ENCODE measurements around the gene CELF6. TPM values are rescaled to one million over a fixed set of nuclear protein-coding genes. Genes with fewer than 3 reads are reported as not detected.

Gene CELF6
- total RNA-seq, 4 donors from 2014 or later = 0.42 to 5.4 (median 2.9) TPM

DNA sequence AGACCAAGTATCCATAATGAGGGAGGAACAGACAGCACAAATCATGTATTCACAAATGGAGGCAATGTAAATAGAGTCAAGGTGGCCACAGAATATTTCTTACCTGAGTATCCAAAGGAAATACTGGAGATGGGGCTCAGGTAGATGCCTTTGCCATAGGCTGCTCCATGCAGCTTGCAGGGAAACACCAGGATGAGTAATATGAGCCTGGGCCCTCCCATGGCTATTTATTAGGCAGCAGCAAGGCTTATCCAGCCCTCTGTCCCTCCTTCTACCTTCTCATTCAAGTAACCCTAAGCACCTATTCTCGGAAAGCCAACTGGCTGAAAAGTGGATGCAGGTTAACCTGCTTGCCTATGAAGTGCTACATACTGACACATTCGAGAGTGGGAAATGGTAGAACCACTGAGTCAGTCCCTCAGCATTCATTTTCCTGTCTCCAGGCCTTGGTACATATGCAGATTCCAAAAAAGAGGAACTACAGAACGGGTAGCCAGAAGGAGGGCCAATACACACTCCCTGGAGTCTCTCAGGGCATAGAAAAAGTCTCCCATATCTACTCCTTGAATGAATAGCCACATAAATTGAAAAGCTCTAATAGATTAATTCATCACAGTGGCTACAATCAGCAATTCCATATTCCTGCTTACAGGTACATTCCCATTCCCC is 70.7 kb downstream of the CELF6 start:
- 75% methylated on average over 3 of the region's 3 CpGs; no CpG with 5 or more reads in 1 of the 2 donors for WGBS, 2 donors (ENCODE audit: low coverage in 1 of 2)
- peaks cover 2 to 100% of the 10 kb centered on the region in 2 donors for H3K36me3 ChIP-seq
- no peaks in the 10 kb centered on the region for H3K9me3 ChIP-seq
- no peaks in the 10 kb centered on the region for H3K27me3 ChIP-seq
- TF ChIP-seq POLR2A (IDR thresholded peaks at IDR 0.05) = no peak
- TF ChIP-seq, protein P1, sequence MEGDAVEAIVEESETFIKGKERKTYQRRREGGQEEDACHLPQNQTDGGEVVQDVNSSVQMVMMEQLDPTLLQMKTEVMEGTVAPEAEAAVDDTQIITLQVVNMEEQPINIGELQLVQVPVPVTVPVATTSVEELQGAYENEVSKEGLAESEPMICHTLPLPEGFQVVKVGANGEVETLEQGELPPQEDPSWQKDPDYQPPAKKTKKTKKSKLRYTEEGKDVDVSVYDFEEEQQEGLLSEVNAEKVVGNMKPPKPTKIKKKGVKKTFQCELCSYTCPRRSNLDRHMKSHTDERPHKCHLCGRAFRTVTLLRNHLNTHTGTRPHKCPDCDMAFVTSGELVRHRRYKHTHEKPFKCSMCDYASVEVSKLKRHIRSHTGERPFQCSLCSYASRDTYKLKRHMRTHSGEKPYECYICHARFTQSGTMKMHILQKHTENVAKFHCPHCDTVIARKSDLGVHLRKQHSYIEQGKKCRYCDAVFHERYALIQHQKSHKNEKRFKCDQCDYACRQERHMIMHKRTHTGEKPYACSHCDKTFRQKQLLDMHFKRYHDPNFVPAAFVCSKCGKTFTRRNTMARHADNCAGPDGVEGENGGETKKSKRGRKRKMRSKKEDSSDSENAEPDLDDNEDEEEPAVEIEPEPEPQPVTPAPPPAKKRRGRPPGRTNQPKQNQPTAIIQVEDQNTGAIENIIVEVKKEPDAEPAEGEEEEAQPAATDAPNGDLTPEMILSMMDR (IDR thresholded peaks at IDR 0.05) = no peak
- no peak for TF ChIP-seq EP300 (IDR thresholded peaks at IDR 0.05)
- no peak for TF ChIP-seq POLR2AphosphoS5 (IDR thresholded peaks at IDR 0.05)
- no peak overlapping the region for H3K4me3 ChIP-seq
- no peak overlapping the region for H3K27ac ChIP-seq
- no peak for ATAC-seq
- H3K4me1 ChIP-seq = no peaks in the 10 kb centered on the region

DNA sequence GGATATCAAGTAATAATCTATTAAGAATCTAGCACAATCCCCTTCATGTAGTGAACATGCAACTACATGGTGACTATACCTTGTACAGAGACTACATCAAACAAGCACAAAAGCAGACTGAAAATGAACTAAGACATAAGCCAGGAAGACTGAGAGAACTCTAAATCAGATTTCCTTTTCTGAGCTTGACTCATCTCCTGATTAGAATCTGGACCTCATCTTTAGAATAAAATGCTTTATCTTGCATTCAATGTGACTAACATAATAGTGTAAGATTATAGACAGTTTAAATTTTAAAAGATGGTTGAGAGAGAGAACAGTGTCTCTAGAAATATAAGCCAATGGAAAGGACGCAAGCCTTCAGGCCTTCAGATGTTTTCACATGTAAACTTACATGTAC is 71.4 kb downstream of the CELF6 start:
- TF ChIP-seq POLR2AphosphoS5 (IDR thresholded peaks at IDR 0.05) = no peak
- TF ChIP-seq, protein P1 (IDR thresholded peaks at IDR 0.05) = no peak
- no peaks in the 10 kb centered on the region for H3K9me3 ChIP-seq
- 90 to 100% methylated on average over 1 of the region's 1 CpG for WGBS, 2 donors (ENCODE audit: low coverage in 1 of 2)
- H3K36me3 ChIP-seq = peaks cover 2 to 100% of the 10 kb centered on the region in 2 donors
- H3K27me3 ChIP-seq = no peaks in the 10 kb centered on the region
- H3K4me1 ChIP-seq = no peaks in the 10 kb centered on the region
- no peak for ATAC-seq
- H3K27ac ChIP-seq = no peak overlapping the region
- H3K4me3 ChIP-seq = no peak overlapping the region

DNA sequence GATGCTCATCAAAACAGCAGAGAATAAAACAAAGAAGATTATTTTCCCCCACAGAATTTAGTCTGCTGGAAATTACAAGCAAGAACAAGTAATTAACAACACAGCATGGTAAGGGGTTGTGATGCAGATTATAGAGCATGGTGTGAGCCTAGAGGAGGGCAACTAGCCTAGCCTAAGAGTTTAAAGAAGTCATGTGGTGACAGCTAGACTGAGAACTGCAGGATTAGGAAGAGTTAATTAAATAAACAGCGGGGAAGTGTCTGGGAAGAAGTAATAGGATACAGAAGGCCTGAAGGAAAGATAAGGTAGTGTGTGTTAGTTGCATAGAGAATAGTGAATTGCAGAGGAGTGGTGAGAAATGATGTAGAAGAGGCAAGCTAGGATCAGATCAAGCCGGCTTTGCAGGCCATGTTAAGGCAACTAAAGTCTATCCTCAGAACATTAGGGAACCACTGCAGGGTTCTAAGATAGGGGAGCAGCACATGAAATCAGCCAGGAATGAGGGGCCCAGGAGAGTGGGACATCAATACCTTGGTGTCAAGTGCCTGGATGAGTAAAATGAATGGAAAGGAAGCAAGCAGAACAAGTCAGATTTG is 77.1 kb downstream of the CELF6 start:
- no peaks in the 10 kb centered on the region for H3K27me3 ChIP-seq
- TF ChIP-seq POLR2A (IDR thresholded peaks at IDR 0.05) (no peak), POLR2AphosphoS5 (IDR thresholded peaks at IDR 0.05) (no peak), EP300 (IDR thresholded peaks at IDR 0.05) (no peak)
- TF ChIP-seq, protein P1 (IDR thresholded peaks at IDR 0.05) = no peak
- H3K27ac ChIP-seq = no peak overlapping the region
- peaks cover 0 to 2% (median 0%) of the 10 kb centered on the region in 3 donors for H3K4me1 ChIP-seq
- H3K36me3 ChIP-seq = peaks cover 0 to 93% of the 10 kb centered on the region in 2 donors
- no peak overlapping the region for H3K4me3 ChIP-seq
- no peak for ATAC-seq
- 30 to 40% methylated on average over 1 to 2 of the region's 2 CpGs for WGBS, 2 donors (ENCODE audit: low coverage in 1 of 2)
- H3K9me3 ChIP-seq = no peaks in the 10 kb centered on the region

DNA sequence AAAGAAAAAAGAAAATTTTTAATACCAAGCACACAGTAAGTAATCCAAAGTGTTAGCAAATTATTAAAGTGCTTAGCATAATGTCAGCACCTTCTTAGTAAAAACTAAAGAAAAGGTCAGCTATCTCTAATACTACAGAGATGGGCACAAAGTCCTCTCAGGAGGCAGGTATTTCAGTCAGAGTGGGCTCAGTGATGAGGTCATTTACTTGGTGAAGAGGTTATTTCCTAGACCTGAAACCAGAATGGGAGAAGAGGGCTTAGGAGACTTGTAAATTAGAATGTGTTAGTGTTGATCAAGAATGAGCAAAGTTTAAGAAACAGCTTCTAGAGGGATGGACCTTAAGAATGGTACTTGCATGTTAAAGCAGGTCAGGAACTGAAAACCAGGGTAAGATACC is 80.3 kb downstream of the CELF6 start:
- H3K9me3 ChIP-seq = no peaks in the 10 kb centered on the region
- no peak overlapping the region for H3K27ac ChIP-seq
- peaks cover 0 to 61% of the 10 kb centered on the region in 2 donors for H3K36me3 ChIP-seq
- peaks cover 0 to 8% (median 4%) of the 10 kb centered on the region in 3 donors for H3K4me1 ChIP-seq
- TF ChIP-seq POLR2AphosphoS5 (IDR thresholded peaks at IDR 0.05) (no peak), POLR2A (IDR thresholded peaks at IDR 0.05) (no peak), EP300 (IDR thresholded peaks at IDR 0.05) (no peak)
- TF ChIP-seq, protein P1 (IDR thresholded peaks at IDR 0.05) = no peak
- H3K27me3 ChIP-seq = no peaks in the 10 kb centered on the region
- ATAC-seq = no peak
- H3K4me3 ChIP-seq = no peak overlapping the region

DNA sequence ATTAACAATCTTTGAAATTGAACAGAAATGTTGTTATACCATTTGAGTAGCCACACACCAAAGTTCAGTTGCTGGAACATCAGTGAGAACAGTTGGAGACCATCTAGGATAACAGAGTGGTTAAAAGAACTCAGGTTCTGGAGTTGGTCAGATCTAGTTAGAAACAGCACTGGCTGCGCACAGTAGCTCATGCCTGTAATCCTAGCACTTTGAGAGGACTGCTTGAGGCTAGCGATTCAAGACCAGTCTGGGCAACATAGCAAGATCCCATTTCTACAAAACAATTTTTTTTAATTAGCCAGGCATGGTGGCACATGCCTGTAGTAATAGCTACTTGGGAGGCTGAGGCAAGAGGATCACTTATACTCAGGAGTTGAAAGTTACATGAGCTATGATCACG is 81.4 kb downstream of the CELF6 start:
- TF ChIP-seq POLR2AphosphoS5 (IDR thresholded peaks at IDR 0.05) = no peak
- TF ChIP-seq, protein P1 (IDR thresholded peaks at IDR 0.05) = no peak
- TF ChIP-seq EP300 (IDR thresholded peaks at IDR 0.05) = no peak
- no peak for TF ChIP-seq POLR2A (IDR thresholded peaks at IDR 0.05)
- ATAC-seq = no peak
- Histone ChIP-seq H3K4me1 (peaks cover 0 to 8% (median 4%) of the 10 kb centered on the region in 3 donors), H3K36me3 (peaks cover 0 to 50% of the 10 kb centered on the region in 2 donors), H3K27me3 (no peaks in the 10 kb centered on the region), H3K9me3 (no peaks in the 10 kb centered on the region), H3K4me3 (no peak overlapping the region), H3K27ac (no peak overlapping the region)
- 95 to 100% methylated on average over 1 to 3 of the region's 3 CpGs for WGBS, 2 donors (ENCODE audit: low coverage in 1 of 2)

Measured in gastroesophageal sphincter (tissue), 4 donors.